ENCODE measurements around the gene CAMK1D. TPM values are rescaled to one million over a fixed set of nuclear protein-coding genes. Genes with fewer than 3 reads are reported as not detected.

The CAMK1D gene
- total RNA-seq, 2 donors from 2014 or later: 4.5 to 7.8 TPM

DNA sequence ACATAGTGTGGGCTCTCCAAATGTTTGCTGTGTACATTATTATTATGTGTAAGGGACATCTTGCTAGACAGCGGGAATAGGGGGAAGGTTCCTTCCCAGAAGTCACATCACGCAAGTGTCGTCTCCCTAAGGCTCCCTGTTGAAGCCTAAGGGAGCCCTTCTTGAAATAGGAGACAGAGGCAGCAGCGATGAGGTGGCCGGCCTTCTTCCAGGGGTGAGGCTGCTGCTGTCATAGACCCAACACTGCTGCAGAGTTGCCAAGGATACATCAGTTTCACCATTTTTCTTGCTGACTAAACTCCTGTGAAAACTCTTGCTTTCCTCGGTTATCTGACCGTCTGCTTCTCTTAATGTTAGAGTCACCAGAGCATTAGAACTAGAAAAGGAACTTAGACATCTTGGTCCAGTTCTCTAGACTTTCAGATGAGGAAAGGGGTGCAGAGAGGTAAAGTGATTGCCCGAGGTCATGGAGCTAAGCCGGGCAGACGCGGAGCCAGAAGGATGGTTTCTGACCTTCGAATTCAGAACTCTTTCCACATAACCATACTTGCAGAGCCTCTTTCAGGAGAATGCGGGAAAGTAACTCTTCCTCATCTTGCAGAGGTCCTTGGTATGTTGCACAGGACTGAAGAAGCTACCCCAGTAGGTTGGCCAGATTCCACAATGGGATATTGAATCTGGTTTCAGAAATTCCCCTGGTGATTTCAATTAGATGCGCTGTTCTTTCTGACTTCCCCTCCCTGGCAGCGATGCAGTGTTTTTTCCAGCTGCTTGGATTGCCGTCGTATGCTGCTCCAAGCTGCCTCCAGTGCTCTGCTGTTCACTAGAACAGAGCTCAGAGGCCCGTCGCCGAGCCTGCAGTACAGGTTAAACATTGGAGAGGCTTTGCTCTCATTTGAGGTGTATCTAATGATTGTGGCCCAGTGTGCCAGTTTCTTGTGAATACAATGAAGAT is 217.1 kb downstream of the CAMK1D start:
- TF ChIP-seq, protein P1, sequence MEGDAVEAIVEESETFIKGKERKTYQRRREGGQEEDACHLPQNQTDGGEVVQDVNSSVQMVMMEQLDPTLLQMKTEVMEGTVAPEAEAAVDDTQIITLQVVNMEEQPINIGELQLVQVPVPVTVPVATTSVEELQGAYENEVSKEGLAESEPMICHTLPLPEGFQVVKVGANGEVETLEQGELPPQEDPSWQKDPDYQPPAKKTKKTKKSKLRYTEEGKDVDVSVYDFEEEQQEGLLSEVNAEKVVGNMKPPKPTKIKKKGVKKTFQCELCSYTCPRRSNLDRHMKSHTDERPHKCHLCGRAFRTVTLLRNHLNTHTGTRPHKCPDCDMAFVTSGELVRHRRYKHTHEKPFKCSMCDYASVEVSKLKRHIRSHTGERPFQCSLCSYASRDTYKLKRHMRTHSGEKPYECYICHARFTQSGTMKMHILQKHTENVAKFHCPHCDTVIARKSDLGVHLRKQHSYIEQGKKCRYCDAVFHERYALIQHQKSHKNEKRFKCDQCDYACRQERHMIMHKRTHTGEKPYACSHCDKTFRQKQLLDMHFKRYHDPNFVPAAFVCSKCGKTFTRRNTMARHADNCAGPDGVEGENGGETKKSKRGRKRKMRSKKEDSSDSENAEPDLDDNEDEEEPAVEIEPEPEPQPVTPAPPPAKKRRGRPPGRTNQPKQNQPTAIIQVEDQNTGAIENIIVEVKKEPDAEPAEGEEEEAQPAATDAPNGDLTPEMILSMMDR (conservative IDR thresholded peaks at IDR 0.05): no peak
- no peaks in the 10 kb centered on the region for H3K36me3 Mint-ChIP-seq (ENCODE audit: low read depth)
- no peaks in the 10 kb centered on the region for H3K9me3 ChIP-seq (ENCODE audit: control insufficient read depth, low read length)
- H3K4me1 ChIP-seq (ENCODE audit: control insufficient read depth, insufficient read depth, low read length): no peaks in the 10 kb centered on the region
- 89 to 92% methylated on average over 15 to 20 of the region's 20 CpGs for WGBS, 2 experiments (ENCODE audit: insufficient coverage in 1 of 2, insufficient read length in 1 of 2)
- no peaks in the 10 kb centered on the region for H3K9me3 Mint-ChIP-seq
- DNase-seq: no peak
- H3K9ac ChIP-seq (ENCODE audit: extremely low read depth, low read length, poor library complexity, severe bottlenecking): no peak overlapping the region
- peaks cover 35% of the 10 kb centered on the region for H3K27me3 Mint-ChIP-seq (ENCODE audit: insufficient read depth)
- H3K36me3 ChIP-seq (ENCODE audit: control insufficient read depth, insufficient read depth, low read length): no peaks in the 10 kb centered on the region
- H3K4me1 Mint-ChIP-seq: no peaks in the 10 kb centered on the region
- no peak overlapping the region for H3K4me3 ChIP-seq (ENCODE audit: low read length)
- no peaks in the 10 kb centered on the region for H3K27me3 ChIP-seq (ENCODE audit: control insufficient read depth, insufficient read depth, low read length, poor library complexity, severe bottlenecking)
- no peak overlapping the region for H3K27ac Mint-ChIP-seq
- no peak overlapping the region for H3K27ac ChIP-seq (ENCODE audit: low read depth, low read length)
- H3K4me3 Mint-ChIP-seq: no peak overlapping the region

DNA sequence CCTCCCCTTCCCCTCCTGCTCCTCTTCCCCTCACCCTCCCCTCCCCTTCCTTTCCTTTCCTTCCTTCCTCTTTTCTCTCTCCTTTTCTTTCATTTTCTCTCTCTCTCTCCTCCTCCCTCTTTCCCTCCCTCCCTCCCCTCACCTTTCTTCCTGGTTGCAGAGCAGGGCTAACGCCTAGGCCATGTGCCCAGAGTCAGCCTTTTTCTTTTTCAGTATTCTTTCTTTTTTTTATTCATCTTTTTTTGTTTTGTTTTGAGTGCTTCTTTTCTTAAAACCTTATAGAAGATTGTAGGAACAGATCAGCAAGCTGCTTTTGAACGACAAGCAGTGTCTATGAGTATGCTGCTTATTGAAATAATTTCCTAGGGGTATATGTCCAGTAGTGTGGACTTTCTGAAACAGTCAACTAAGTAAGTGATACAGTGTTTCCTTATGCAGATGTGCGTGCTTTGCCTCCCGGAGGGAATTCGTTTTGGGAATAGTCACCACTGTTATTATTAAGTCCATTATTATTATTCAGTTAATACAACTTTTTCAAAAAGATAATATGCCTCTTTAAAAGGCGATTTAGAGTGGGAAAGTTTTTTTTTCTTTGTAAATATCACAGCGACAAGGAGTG is 219.2 kb downstream of the CAMK1D start:
- Histone ChIP-seq H3K9me3 (ENCODE audit: control insufficient read depth, low read length) (no peaks in the 10 kb centered on the region), H3K36me3 (ENCODE audit: control insufficient read depth, insufficient read depth, low read length) (no peaks in the 10 kb centered on the region), H3K4me3 (ENCODE audit: low read length) (no peak overlapping the region), H3K9ac (ENCODE audit: extremely low read depth, low read length, poor library complexity, severe bottlenecking) (no peak overlapping the region), H3K27ac (ENCODE audit: low read depth, low read length) (no peak overlapping the region), H3K27me3 (ENCODE audit: control insufficient read depth, insufficient read depth, low read length, poor library complexity, severe bottlenecking) (no peaks in the 10 kb centered on the region), H3K4me1 (ENCODE audit: control insufficient read depth, insufficient read depth, low read length) (no peaks in the 10 kb centered on the region)
- DNase-seq: no peak
- no peaks in the 10 kb centered on the region for H3K4me1 Mint-ChIP-seq
- peaks cover 3% of the 10 kb centered on the region for H3K9me3 Mint-ChIP-seq
- H3K4me3 Mint-ChIP-seq: no peak overlapping the region
- 80 to 91% methylated on average over 1 to 7 of the region's 7 CpGs for WGBS, 2 experiments (ENCODE audit: insufficient coverage in 1 of 2, insufficient read length in 1 of 2)
- no peaks in the 10 kb centered on the region for H3K36me3 Mint-ChIP-seq (ENCODE audit: low read depth)
- no peak overlapping the region for H3K27ac Mint-ChIP-seq
- H3K27me3 Mint-ChIP-seq (ENCODE audit: insufficient read depth): peaks cover 34% of the 10 kb centered on the region
- TF ChIP-seq, protein P1 (conservative IDR thresholded peaks at IDR 0.05): no peak

DNA sequence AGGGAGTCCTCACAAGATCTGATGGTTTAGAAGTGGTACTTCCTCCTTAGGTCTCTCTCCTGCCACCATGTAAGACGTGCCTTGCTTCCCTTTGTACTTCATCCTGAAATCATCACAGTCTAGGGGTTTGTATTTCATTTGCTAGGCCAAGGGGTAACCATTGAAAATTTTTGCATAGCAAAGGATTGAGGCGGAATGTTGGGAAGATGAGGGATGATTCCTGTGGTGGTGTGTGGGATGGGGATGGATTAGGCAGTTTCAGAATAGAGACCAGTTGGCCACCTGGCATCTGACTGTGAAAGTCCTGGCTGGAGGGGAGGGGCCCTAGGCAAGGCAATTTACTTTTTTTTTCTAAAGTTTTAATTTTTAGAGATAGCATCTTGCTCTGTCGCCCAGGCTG is 222.9 kb downstream of the CAMK1D start:
- Histone ChIP-seq H3K4me1 (ENCODE audit: control insufficient read depth, insufficient read depth, low read length) (no peaks in the 10 kb centered on the region), H3K9ac (ENCODE audit: extremely low read depth, low read length, poor library complexity, severe bottlenecking) (no peak overlapping the region), H3K36me3 (ENCODE audit: control insufficient read depth, insufficient read depth, low read length) (no peaks in the 10 kb centered on the region), H3K4me3 (ENCODE audit: low read length) (no peak overlapping the region), H3K27ac (ENCODE audit: low read depth, low read length) (no peak overlapping the region), H3K9me3 (ENCODE audit: control insufficient read depth, low read length) (peaks cover 12% of the 10 kb centered on the region), H3K27me3 (ENCODE audit: control insufficient read depth, insufficient read depth, low read length, poor library complexity, severe bottlenecking) (no peaks in the 10 kb centered on the region)
- WGBS, 2 experiments (ENCODE audit: insufficient coverage in 1 of 2, insufficient read length in 1 of 2): 92 to 100% methylated on average over 2 to 3 of the region's 3 CpGs
- Mint-ChIP-seq H3K9me3 (peaks cover 27% of the 10 kb centered on the region), H3K36me3 (ENCODE audit: low read depth) (no peaks in the 10 kb centered on the region), H3K27ac (no peak overlapping the region), H3K27me3 (ENCODE audit: insufficient read depth) (peaks cover 14% of the 10 kb centered on the region), H3K4me3 (no peak overlapping the region), H3K4me1 (no peaks in the 10 kb centered on the region)
- no peak for DNase-seq
- TF ChIP-seq, protein P1 (conservative IDR thresholded peaks at IDR 0.05): no peak

Measured in endodermal cell (in vitro differentiated cells).